Left ventricle myocardium inferior (tissue), 1 donor: ENCODE measurements around the gene ZMIZ1. TPM values are rescaled to one million over a fixed set of nuclear protein-coding genes. Genes with fewer than 3 reads are reported as not detected.
A peak's percentile ranks its signal among the peaks of the same experiment; 100 is the strongest.

Experiments
- DNase-seq: peaks from one replicate; pipeline ENCODE4 v3.0.0-alpha.2; 2020
- H3K27ac ChIP-seq: fragments of 200-600 bp; replicated peaks from 2 replicates; pipeline ENCODE4 v1.8.0; 2021
- H3K27me3 ChIP-seq: fragments of 200-600 bp; 2 replicates; pipeline ENCODE4 v1.8.0; 2021; ENCODE audit warnings: low read depth
- H3K36me3 ChIP-seq: fragments of 200-600 bp; 2 replicates; pipeline ENCODE4 v1.8.0; 2021
- H3K4me1 ChIP-seq: fragments of 200-600 bp; 2 replicates; pipeline ENCODE4 v1.8.0; 2021
- H3K4me3 ChIP-seq: fragments of 200-600 bp; 2 replicates; pipeline ENCODE4 v1.8.0; 2021; ENCODE audit warnings: mild to moderate bottlenecking, moderate library complexity
- H3K9me3 ChIP-seq: fragments of 200-600 bp; replicated peaks from 2 replicates; pipeline ENCODE4 v1.8.0; 2021
- CTCF ChIP-seq: fragments of 200-600 bp; IDR thresholded peaks from 2 replicates; pipeline ENCODE4 v1.8.0; 2021; ENCODE audit warnings: antibody characterized with exemption, mild to moderate bottlenecking, borderline replicate concordance
- intact Hi-C: fragments of 100-400 bp; cut with micrococcal nuclease; formaldehyde crosslinking; loops from one replicate; pipeline ENCODE4 v1.11.0; 2022
- total RNA-seq: library from RNA; stranded (reverse); fragmentation: NEBNext Ultra II Directional; extraction: Animal tissue kit (Norgen Biotek cat#: 25700); gene quantifications from one replicate; pipeline ENCODE4 v1.2.1, GENCODE V29; 2021
- donor health status: DM: no; HTN: yes; CAD: no; lungs with severe emphysema.

The ZMIZ1 gene
- total RNA-seq, 1 donor from 2014 or later: 55.9 TPM

- no peak for DNase-seq
- H3K4me1 ChIP-seq: peaks cover 62% of the 10 kb centered on the region
- intact Hi-C loops: no loop called here
- no peak overlapping the region for H3K4me3 ChIP-seq
- H3K27me3 ChIP-seq: no peaks in the 10 kb centered on the region
- TF ChIP-seq CTCF: no peak
- no peaks in the 10 kb centered on the region for H3K9me3 ChIP-seq
- peaks cover 24% of the 10 kb centered on the region for H3K36me3 ChIP-seq
- no peak overlapping the region for H3K27ac ChIP-seq
Measured at GRCh38 chr10:79346012-79346340, 277.2 kb downstream of the ZMIZ1 start.

GRCh38 chr10:79346388-79347225, 277.8 kb downstream of the ZMIZ1 start:
- H3K4me3 ChIP-seq: peak overlapping the region; percentile 91
- H3K27me3 ChIP-seq: no peaks in the 10 kb centered on the region
- H3K4me1 ChIP-seq: peaks cover 56% of the 10 kb centered on the region
- H3K27ac ChIP-seq: peak overlapping the region; percentile 95
- DNase-seq: no peak
- peaks cover 31% of the 10 kb centered on the region for H3K36me3 ChIP-seq
- H3K9me3 ChIP-seq: no peaks in the 10 kb centered on the region
- intact Hi-C loops: no loop called here
- TF ChIP-seq CTCF: no peak

- TF ChIP-seq CTCF: peak; percentile 99
- Histone ChIP-seq H3K4me1 (peaks cover 50% of the 10 kb centered on the region), H3K4me3 (peak within 1 kb of the TSS; percentile 91), H3K27ac (peak within 1 kb of the TSS; percentile 95), H3K27me3 (no peaks in the 10 kb centered on the region), H3K9me3 (no peaks in the 10 kb centered on the region), H3K36me3 (peaks cover 38% of the 10 kb centered on the region)
- intact Hi-C loops: no loop called here
- DNase-seq: peak; percentile 96
Measured at GRCh38 chr10:79347226-79347893, 278.6 kb downstream of the ZMIZ1 start, which contains the start of gene PPIF. Gene PPIF (plus strand): TSS chr10:79347469. CDS start chr10:79347549, 80 bp downstream.

- no peaks in the 10 kb centered on the region for H3K27me3 ChIP-seq
- H3K36me3 ChIP-seq: peaks cover 45% of the 10 kb centered on the region
- peak overlapping the region; percentile 91 for H3K4me3 ChIP-seq
- H3K4me1 ChIP-seq: peaks cover 43% of the 10 kb centered on the region
- no peak for TF ChIP-seq CTCF
- DNase-seq: peak; percentile 75
- intact Hi-C loops: no loop called here
- no peaks in the 10 kb centered on the region for H3K9me3 ChIP-seq
- peak overlapping the region; percentile 95 for H3K27ac ChIP-seq
Measured at GRCh38 chr10:79347894-79348639, 279.3 kb downstream of the ZMIZ1 start.

- no peak for TF ChIP-seq CTCF
- Histone ChIP-seq H3K4me1 (peaks cover 43% of the 10 kb centered on the region), H3K27ac (peak overlapping the region; percentile 95), H3K27me3 (no peaks in the 10 kb centered on the region), H3K9me3 (no peaks in the 10 kb centered on the region), H3K36me3 (peaks cover 51% of the 10 kb centered on the region), H3K4me3 (peak overlapping the region; percentile 91)
- intact Hi-C loops: no loop called here
- no peak for DNase-seq
Measured at GRCh38 chr10:79348640-79348988, 279.8 kb downstream of the ZMIZ1 start.
